ENCODE results near the gene CTU2.

Gene CTU2

GRCh38 chr16:88744577-88745521, 38.5 kb downstream of the CTU2 start:
- Histone ChIP-seq H3K4me3 (no peak overlapping the region), H3K27ac (peak overlapping the region in 1 of 2 donors; percentile 22)
- no peak for DNase-seq (ENCODE audit: low spot score)
- no peak for TF ChIP-seq CTCF (IDR thresholded peaks at IDR 0.05)

- Histone ChIP-seq H3K4me3 (no peak overlapping the region), H3K27ac (peak overlapping the region in 1 of 2 donors; percentile 72)
- DNase-seq (ENCODE audit: low spot score), result no peak
- no peak for TF ChIP-seq CTCF (IDR thresholded peaks at IDR 0.05)
Measured at GRCh38 chr16:88746506-88746905, 40.2 kb downstream of the CTU2 start.

DNA sequence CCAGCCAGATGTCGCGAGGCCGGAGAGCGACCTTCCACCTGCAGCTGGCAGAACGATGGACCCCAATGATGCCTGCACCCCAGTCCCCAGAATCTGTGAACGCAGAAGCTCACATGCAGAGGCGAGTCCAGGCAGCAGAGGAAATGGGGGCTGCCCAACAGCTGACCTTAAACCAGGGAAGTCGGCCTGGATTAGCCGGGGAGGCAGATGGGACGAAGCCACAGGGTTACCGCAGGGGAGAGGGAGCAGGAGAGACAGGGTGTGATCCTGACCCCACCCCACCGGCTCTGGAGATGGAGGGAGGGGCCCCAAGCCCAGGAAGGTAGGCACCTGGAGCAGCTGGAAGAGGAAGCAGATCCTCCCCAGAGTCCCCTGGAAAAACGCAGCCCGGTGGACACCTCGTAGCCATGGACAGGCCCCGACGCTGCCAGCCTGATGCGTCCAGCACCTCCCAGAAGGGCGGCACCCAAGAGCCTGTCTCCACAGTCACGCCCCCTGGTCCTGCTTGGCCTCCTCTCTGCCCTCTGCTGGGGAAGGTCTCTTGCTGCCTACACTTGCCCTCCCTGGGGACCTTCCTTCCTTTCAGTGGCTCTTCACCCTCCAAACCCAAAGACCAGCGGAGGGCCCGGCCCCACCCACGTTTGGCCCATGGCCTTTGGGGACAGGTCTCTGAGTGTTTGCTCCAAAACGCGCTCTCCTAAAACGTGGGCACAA, 41.4 kb downstream of the CTU2 start:
- Histone ChIP-seq H3K4me3 (no peak overlapping the region), H3K27ac (no peak overlapping the region)
- no peak for TF ChIP-seq CTCF (IDR thresholded peaks at IDR 0.05)
- no peak for DNase-seq (ENCODE audit: low spot score)

GRCh38 chr16:88748364-88748763, 42.1 kb downstream of the CTU2 start:
- Histone ChIP-seq H3K27ac (no peak overlapping the region), H3K4me3 (no peak overlapping the region)
- DNase-seq (ENCODE audit: low spot score), result no peak
- TF ChIP-seq CTCF (IDR thresholded peaks at IDR 0.05), result no peak

DNA sequence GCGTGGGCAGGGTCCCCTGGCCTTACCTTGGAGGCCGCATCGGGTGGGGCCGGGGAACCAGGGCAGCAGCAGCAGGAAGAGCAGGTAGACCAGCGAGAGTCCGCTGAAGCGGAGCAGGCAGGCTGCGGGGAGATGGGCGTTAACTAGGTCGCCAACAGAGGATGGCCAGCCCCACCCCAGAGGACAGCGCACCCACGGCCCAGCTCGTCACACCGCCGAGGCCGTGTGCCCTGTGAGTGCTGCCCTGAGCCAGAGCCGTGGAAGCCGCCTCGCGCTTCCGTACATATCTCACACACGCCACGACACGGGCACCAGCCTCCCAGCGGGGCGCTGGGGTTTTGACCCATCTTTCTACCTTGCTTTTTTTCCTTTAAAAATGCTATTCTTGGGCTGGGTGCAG, 43.1 kb downstream of the CTU2 start:
- no peak for TF ChIP-seq CTCF (IDR thresholded peaks at IDR 0.05)
- Histone ChIP-seq H3K4me3 (no peak overlapping the region), H3K27ac (no peak overlapping the region)
- no peak for DNase-seq (ENCODE audit: low spot score)

- Histone ChIP-seq H3K4me3 (no peak overlapping the region), H3K27ac (no peak overlapping the region)
- no peak for TF ChIP-seq CTCF (IDR thresholded peaks at IDR 0.05)
- no peak for DNase-seq (ENCODE audit: low spot score)
Measured at GRCh38 chr16:88750854-88751253, 44.6 kb downstream of the CTU2 start.
